GM18511 (cell line): ENCODE measurements around the gene PANX3.

Experiments used
- ATAC-seq: cut with Tn5 transposase; IDR thresholded peaks from one replicate; pipeline ENCODE4 v1.9.1; 2021; ENCODE audit warnings: mild to moderate bottlenecking, moderate library complexity; ENCODE audit not compliant: unreplicated experiment

The PANX3 gene

DNA sequence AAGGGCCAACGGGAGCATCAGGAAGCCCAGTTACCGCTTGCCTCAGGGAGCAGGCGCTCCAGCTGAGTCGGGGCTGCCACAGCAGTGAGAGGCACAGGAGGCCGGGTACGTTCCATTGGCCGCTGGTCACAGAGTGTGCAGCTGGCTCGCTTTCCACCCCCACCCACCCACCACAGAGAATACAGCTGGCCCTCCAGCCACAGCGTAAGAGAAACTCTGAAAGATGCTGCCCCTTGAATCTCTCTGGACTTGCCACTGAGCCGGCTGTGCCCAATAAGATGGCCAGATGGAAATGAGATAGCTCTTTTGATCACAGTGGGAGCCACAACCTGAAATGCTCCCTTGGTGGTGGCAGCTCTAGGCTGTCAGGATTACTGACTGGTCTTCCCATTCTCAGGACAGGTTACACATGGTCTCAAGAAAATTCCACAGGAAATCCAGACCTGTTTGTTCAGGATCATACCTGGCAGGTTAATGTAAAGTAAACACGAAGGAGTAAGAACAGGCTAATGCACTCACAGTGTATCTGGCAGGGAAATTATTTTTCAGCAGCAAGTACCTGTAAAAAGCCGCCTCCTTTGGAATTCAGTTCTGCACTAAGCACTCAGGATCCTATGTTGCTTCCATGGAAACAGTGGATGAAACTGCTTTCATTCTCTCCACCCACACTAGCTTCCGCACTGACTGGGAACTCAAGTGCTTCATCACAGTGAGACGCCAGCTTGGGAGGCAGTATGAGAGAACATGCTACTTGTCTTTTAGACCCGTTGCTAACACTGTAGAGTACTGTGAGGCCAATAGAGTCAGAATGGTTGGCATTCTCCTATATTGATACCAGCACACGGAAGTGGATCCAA lies 45.8 kb downstream of the PANX3 start:
- no peak for ATAC-seq

DNA sequence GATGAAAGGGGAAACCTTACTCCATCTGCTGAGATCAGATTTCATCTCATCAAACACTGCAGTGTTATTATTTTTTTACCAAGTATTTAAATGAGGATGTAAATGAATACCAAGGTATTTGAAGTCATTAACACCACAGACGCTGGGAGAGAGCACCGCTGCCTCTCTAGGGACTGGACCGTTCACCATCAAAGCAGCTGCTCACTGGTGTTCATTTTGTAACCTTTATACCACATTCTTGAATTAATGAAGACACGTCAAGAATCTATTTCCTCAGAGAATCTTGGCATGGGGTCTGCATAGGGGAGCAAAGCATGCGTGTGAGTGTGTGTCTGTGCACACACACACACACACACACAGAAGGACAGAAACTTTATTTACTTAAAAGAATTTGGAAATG lies 46.7 kb downstream of the PANX3 start:
- ATAC-seq = no peak

DNA sequence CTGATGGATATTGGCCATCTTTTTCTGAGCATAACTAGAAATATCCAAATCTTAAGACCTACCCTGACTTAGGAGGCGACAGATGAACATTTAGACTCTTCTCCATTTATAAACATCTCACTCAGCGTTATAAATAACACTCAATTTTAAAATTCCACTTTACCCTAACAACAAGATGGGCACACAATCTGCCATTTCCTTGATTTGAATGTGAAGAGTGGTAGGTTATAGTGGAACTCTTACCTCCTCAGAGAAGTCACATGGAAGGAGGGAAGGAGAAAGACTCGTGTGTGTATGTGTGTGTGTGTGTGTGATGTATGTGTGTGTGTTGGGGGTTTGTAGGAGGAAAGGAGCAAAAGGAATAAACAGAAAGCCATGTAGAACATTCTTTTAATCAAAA lies 47.3 kb downstream of the PANX3 start:
- no peak for ATAC-seq

DNA sequence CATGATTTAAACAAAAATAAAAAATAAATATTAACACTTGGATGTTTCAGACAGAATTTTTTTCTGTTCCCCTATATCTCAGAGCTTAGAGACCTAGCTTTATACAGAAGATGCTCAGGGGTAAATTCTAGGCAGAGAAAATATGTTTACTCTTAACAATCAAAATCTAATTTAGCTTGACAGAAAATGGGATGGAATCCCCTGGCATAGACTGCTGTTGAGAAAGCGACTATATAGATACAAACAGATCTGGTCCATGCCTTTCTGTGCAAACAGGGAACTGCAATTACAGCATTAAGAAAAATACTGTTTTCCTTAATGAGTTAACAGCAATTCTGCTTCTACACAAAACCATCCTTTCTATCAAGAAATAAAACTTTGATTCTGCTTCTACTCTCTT lies 47.8 kb downstream of the PANX3 start:
- no peak for ATAC-seq

DNA sequence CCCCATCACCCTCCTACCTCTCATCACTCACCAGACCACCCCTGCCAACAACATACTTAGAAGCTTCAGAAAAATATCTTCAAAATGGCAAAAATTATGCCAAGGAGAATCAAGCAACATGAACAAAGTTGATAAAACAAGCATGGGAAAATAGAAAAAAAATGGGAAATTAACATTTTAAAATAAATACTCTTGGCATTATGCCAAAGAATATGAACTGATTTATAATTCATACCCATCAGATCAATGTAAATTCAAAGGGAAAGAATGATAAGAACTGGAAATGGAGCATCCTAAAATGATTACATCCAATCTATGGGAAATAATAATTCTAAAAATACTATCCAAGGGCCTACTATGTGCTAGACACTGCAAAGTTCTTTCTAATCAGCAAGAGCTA lies 50.3 kb downstream of the PANX3 start:
- ATAC-seq = no peak

DNA sequence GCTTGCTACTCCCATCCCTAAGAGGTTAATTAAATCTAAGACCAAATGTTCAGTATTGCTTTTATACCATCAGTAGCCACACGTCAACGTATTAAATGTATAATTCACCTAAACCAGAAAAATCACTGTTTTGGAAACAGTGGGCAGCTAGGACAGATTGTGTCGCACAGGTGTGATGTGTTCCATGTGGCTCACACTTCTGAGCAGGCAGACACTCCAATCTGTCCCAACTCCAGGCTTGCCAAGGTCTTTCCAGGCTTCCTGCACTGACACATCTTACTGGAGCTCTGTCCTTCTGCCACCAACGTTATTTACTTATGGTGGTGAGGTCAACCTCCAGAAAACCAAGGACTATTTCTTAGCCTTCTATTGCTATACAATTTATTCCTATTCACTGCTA lies 50.9 kb downstream of the PANX3 start:
- ATAC-seq = no peak

DNA sequence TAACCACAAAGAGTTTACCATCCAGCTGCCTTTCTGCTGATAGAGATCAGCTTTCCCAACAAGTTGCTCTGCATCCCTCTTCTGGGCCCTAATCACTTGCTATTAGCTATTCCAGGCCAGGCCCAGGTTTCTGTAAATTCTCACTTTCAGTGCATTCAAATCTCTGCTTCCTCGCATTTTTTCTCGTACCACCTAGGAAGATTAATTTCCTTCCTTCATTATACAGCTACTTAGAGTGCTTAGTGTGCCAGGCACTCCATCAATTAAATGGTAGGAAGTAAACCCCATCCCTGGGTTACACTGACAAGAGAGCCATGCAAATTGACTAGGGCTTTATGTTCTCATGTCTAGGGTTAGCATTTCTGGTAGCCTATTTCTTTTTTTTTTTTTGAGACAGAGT lies 52.6 kb downstream of the PANX3 start:
- no peak for ATAC-seq

DNA sequence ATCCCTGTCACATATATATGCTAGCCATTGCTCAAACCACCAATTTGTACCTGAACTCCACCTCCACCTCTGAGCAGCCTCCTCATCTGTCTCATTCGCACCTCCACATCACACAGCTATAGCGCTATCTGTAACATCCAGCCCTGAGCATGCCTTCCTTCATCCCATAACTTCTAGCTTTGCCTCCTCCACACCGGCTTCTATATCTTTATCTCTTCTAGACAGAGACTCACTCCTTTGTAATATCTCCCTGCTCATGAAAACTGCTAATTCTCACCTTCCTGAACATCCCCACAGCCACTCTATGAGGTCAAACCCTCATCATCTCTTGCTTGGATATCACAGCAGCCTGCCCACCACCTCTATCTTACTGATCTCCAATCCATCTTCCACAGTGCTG lies 56.4 kb downstream of the PANX3 start:
- no peak for ATAC-seq

DNA sequence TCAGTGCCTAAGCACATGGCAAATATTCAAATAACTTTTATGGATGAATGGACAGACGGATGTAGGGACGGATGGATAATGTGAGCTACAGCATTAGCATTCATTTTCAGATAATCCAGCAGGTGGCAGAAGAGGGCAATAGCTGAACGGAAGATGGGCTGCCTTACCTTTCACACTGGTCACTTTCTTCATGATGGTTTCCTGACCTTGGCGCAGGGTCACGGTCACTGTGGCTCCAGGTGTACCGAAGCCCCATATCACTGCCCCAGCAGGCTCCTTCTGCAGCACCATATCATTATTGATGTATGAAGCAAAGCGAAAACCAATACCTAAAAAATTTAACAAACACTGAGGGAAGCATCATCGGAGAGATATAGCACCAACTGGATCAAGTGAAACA lies 58.0 kb downstream of the PANX3 start:
- peak; percentile 33 for ATAC-seq
